ENCODE results near the gene PIR. TPM values are rescaled to one million over a fixed set of nuclear protein-coding genes. Genes with fewer than 3 reads are reported as not detected.

PIR gene
- total RNA-seq, 1 donor from 2014 or later, result 4.9 TPM

GRCh38 chrX:15359701-15360100, 133.4 kb downstream of the PIR start:
- DNase-seq (ENCODE audit: low read depth), result no peak
- H3K4me3 ChIP-seq (ENCODE audit: low read depth, low read length), result no peak overlapping the region
- no peaks in the 10 kb centered on the region for H3K36me3 ChIP-seq (ENCODE audit: control insufficient read depth, insufficient read depth, low read length)
- H3K27me3 ChIP-seq (ENCODE audit: control insufficient read depth, insufficient read depth, low read length), result no peaks in the 10 kb centered on the region
- no peak for TF ChIP-seq CTCF (IDR thresholded peaks at IDR 0.05; ENCODE audit: insufficient read depth, low read length, poor library complexity, severe bottlenecking)

GRCh38 chrX:15358533-15358932, 134.6 kb downstream of the PIR start:
- Histone ChIP-seq H3K4me3 (ENCODE audit: low read depth, low read length) (no peak overlapping the region), H3K27me3 (ENCODE audit: control insufficient read depth, insufficient read depth, low read length) (no peaks in the 10 kb centered on the region), H3K36me3 (ENCODE audit: control insufficient read depth, insufficient read depth, low read length) (no peaks in the 10 kb centered on the region)
- no peak for DNase-seq (ENCODE audit: low read depth)
- TF ChIP-seq CTCF (IDR thresholded peaks at IDR 0.05; ENCODE audit: insufficient read depth, low read length, poor library complexity, severe bottlenecking), result no peak

- no peak overlapping the region for H3K4me3 ChIP-seq (ENCODE audit: low read depth, low read length)
- H3K36me3 ChIP-seq (ENCODE audit: control insufficient read depth, insufficient read depth, low read length), result no peaks in the 10 kb centered on the region
- H3K27me3 ChIP-seq (ENCODE audit: control insufficient read depth, insufficient read depth, low read length), result no peaks in the 10 kb centered on the region
- DNase-seq (ENCODE audit: low read depth), result no peak
- no peak for TF ChIP-seq CTCF (IDR thresholded peaks at IDR 0.05; ENCODE audit: insufficient read depth, low read length, poor library complexity, severe bottlenecking)
These were observed 136.7 kb downstream of the PIR start for GRCh38 chrX:15356444-15356843.

- no peaks in the 10 kb centered on the region for H3K27me3 ChIP-seq (ENCODE audit: control insufficient read depth, insufficient read depth, low read length)
- no peak overlapping the region for H3K4me3 ChIP-seq (ENCODE audit: low read depth, low read length)
- no peaks in the 10 kb centered on the region for H3K36me3 ChIP-seq (ENCODE audit: control insufficient read depth, insufficient read depth, low read length)
- no peak for TF ChIP-seq CTCF (IDR thresholded peaks at IDR 0.05; ENCODE audit: insufficient read depth, low read length, poor library complexity, severe bottlenecking)
- no peak for DNase-seq (ENCODE audit: low read depth)
These were observed 142.7 kb downstream of the PIR start for GRCh38 chrX:15350329-15350996.

GRCh38 chrX:15349046-15349445, 144.1 kb downstream of the PIR start:
- Histone ChIP-seq H3K4me3 (ENCODE audit: low read depth, low read length) (no peak overlapping the region), H3K27me3 (ENCODE audit: control insufficient read depth, insufficient read depth, low read length) (no peaks in the 10 kb centered on the region), H3K36me3 (ENCODE audit: control insufficient read depth, insufficient read depth, low read length) (no peaks in the 10 kb centered on the region)
- no peak for DNase-seq (ENCODE audit: low read depth)
- TF ChIP-seq CTCF (IDR thresholded peaks at IDR 0.05; ENCODE audit: insufficient read depth, low read length, poor library complexity, severe bottlenecking), result peak; percentile 63

- no peak for DNase-seq (ENCODE audit: low read depth)
- no peak for TF ChIP-seq CTCF (IDR thresholded peaks at IDR 0.05; ENCODE audit: insufficient read depth, low read length, poor library complexity, severe bottlenecking)
- Histone ChIP-seq H3K36me3 (ENCODE audit: control insufficient read depth, insufficient read depth, low read length) (no peaks in the 10 kb centered on the region), H3K27me3 (ENCODE audit: control insufficient read depth, insufficient read depth, low read length) (no peaks in the 10 kb centered on the region), H3K4me3 (ENCODE audit: low read depth, low read length) (no peak overlapping the region)
These were observed 147.2 kb downstream of the PIR start for GRCh38 chrX:15345976-15346375.

All from kidney epithelial cell (primary cell).